Measurements from ENCODE around the gene PNKP. TPM values are rescaled to one million over a fixed set of nuclear protein-coding genes. Genes with fewer than 3 reads are reported as not detected.
A peak's percentile ranks its signal among the peaks of the same experiment; 100 is the strongest.

The PNKP gene
- polyA plus RNA-seq, 2 donors, result 27.5 to 65.1 TPM

DNA sequence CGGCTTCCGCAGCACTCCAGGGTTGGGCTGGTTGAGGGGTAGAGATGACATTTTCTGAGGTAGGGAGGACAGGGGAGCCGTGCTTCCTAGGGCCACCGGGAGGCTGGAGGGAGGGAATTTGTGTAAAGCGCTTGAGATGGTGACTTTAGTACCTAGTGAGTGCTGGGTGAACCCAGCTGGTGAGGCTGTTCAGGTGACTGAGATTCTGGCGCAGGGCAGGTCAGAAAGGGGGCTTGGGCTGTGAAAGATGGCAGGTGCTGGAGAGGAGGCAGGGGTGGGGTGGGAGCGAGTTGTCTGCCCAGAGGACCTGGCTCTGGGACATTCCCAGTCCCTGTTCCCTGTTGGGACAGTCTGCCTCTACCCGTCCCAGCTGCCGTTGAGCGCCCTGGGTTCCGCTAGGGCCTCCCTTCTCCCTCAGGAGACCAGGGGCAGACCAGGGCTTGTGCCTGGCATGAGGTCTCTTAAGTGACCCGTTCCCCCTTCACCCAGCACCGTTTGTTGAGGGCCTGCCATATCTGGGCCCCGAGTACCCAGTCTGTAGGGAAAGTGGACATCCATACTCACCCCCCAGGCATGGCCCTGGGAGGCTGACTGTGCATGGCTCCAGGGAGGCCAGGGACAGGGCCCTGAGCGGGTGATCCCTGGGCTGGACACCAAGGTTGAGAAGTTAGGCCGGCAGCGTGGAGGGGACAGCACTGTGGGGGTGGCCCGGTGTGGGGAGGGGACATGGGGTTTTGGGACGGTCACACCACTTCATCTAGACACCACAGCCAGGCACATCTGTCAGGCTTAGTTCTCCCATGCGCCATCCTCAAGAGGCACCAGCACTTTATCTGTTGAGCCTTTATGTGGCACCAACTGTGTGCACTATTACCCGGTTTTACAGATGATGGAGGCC is 11.5 kb downstream of the PNKP start:
- H3K4me1 ChIP-seq (ENCODE audit: control insufficient read depth in 2 of 2, insufficient read depth in 2 of 2, low read length in 1 of 2), result peaks cover 0 to 17% of the 10 kb centered on the region in 2 donors
- peaks cover 8 to 45% of the 10 kb centered on the region in 2 donors for H3K36me3 ChIP-seq (ENCODE audit: control insufficient read depth in 2 of 2, insufficient read depth in 2 of 2, low read length in 1 of 2)
- no peak overlapping the region for H3K27ac ChIP-seq (ENCODE audit: low read depth in 2 of 2, low read length in 1 of 2)
- 80 to 82% methylated on average over 21 of the region's 21 CpGs for WGBS, 2 donors
- no peak overlapping the region for H3K4me3 ChIP-seq (ENCODE audit: low read depth in 1 of 2, low read length in 2 of 2)
- H3K27me3 ChIP-seq (ENCODE audit: control insufficient read depth in 1 of 2, insufficient read depth in 2 of 2, low read length in 2 of 2), result no peaks in the 10 kb centered on the region
- no peaks in the 10 kb centered on the region for H3K9me3 ChIP-seq (ENCODE audit: control insufficient read depth in 2 of 2, insufficient read depth in 1 of 2, low read depth in 1 of 2, low read length in 1 of 2)

DNA sequence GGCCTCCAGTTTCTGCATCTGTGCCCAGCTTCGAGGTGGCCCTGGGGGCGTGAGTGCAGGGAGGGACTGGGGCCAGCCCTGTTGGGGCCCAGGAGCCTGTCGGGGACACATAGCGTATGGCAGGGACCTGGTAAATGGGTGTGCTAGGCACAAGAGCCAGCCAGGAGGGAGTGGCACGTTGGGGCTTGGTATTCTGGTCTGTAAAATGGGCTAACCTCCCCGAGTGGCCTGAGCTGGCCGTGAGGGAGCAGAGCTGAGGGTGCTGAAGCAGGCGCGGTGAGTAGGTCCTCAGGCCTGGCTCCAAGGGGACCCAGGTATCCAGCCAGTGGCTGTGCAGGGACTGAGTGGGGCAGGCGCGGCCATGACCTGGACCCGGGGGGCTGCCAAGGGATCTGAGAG is 12.1 kb downstream of the PNKP start:
- H3K36me3 ChIP-seq (ENCODE audit: control insufficient read depth in 2 of 2, insufficient read depth in 2 of 2, low read length in 1 of 2), result peaks cover 2 to 39% of the 10 kb centered on the region in 2 donors
- no peak overlapping the region for H3K27ac ChIP-seq (ENCODE audit: low read depth in 2 of 2, low read length in 1 of 2)
- 76 to 83% methylated on average over 12 of the region's 12 CpGs for WGBS, 2 donors

DNA sequence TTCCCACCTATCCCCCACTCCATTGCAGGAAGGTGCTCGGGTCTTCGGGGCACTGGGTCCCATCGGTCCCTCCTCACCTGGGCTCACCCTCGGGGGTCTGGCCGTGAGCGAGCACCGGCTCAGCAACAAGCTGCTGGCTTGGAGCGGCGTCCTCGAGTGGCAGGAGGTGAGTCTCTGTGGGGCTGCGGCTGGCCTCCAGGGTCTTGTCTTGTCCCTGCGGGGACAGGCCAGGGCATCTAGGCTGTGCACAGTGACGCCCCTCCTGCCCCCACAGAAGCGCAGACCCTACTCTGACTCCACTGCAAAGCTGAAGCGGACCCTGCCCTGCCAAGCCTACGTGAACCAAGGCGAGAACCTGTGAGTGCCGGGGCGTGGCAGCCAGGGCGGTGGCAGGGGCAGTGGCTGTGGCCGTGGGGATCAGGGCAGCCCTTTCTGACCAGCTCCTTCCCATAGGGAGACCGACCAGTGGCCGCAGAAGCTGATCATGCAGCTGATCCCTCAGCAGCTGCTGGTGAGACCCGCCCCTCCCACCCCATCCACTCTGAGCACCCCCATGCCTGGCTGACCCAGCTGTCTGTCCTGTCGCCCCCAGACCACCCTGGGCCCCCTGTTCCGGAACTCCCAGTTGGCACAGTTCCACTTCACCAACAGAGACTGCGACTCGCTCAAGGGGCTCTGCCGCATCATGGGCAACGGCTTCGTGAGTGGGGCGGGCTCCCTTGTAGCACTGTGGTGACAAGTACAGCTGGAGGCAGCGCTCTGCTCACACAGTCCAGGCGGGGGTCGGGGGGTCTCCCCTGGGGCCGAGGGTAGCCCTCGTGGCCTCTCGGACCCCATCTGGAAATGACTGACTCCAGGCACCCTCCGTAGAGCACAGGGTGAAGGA is 12.8 kb downstream of the PNKP start:
- Histone ChIP-seq H3K4me1 (ENCODE audit: control insufficient read depth in 2 of 2, insufficient read depth in 2 of 2, low read length in 1 of 2) (peaks cover 0 to 15% of the 10 kb centered on the region in 2 donors), H3K27ac (ENCODE audit: low read depth in 2 of 2, low read length in 1 of 2) (no peak overlapping the region)

More for the DNA sequence above, 12.1 kb downstream of the PNKP start:
- no peaks in the 10 kb centered on the region for H3K9me3 ChIP-seq (ENCODE audit: control insufficient read depth in 2 of 2, insufficient read depth in 1 of 2, low read depth in 1 of 2, low read length in 1 of 2)
- H3K4me1 ChIP-seq (ENCODE audit: control insufficient read depth in 2 of 2, insufficient read depth in 2 of 2, low read length in 1 of 2), result peaks cover 0 to 15% of the 10 kb centered on the region in 2 donors
- H3K27me3 ChIP-seq (ENCODE audit: control insufficient read depth in 1 of 2, insufficient read depth in 2 of 2, low read length in 2 of 2), result no peaks in the 10 kb centered on the region
- no peak overlapping the region for H3K4me3 ChIP-seq (ENCODE audit: low read depth in 1 of 2, low read length in 2 of 2)

DNA sequence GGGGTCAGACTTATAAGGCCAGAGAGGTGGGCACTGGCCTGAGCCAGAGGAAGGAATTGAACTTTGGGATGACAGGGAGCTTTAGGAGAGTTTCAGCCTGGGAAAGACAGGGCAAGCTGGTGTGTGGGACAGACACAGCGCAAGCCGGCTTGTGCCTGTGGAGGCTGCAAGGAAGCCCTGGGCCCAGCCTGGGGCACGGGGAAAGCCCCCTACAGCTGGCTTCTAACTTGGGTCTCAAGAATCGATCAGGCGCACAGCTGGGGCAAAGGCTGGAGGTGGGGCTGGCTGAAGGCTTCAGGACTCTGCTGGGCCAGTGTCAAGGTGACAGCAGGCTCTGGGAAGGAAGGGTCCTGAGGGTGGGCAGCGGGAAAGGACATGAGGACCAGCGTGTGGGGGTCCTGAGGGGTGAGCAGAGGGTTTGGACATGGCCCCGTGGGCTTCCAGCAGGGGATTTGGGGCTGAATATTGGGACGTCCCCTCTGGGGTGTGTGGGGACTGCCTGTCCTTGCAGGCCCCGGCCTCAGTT is 13.5 kb downstream of the PNKP start:
- Histone ChIP-seq H3K4me3 (ENCODE audit: low read depth in 1 of 2, low read length in 2 of 2) (no peak overlapping the region), H3K27me3 (ENCODE audit: control insufficient read depth in 1 of 2, insufficient read depth in 2 of 2, low read length in 2 of 2) (no peaks in the 10 kb centered on the region), H3K9me3 (ENCODE audit: control insufficient read depth in 2 of 2, insufficient read depth in 1 of 2, low read depth in 1 of 2, low read length in 1 of 2) (no peaks in the 10 kb centered on the region), H3K36me3 (ENCODE audit: control insufficient read depth in 2 of 2, insufficient read depth in 2 of 2, low read length in 1 of 2) (peaks cover 0 to 32% of the 10 kb centered on the region in 2 donors), H3K27ac (ENCODE audit: low read depth in 2 of 2, low read length in 1 of 2) (no peak overlapping the region), H3K4me1 (ENCODE audit: control insufficient read depth in 2 of 2, insufficient read depth in 2 of 2, low read length in 1 of 2) (peaks cover 0 to 15% of the 10 kb centered on the region in 2 donors)
- 81 to 88% methylated on average over 10 of the region's 10 CpGs for WGBS, 2 donors

More for the DNA sequence above, 12.8 kb downstream of the PNKP start:
- 83 to 86% methylated on average over 38 to 39 of the region's 39 CpGs for WGBS, 2 donors
- H3K9me3 ChIP-seq (ENCODE audit: control insufficient read depth in 2 of 2, insufficient read depth in 1 of 2, low read depth in 1 of 2, low read length in 1 of 2), result no peaks in the 10 kb centered on the region
- H3K36me3 ChIP-seq (ENCODE audit: control insufficient read depth in 2 of 2, insufficient read depth in 2 of 2, low read length in 1 of 2), result peaks cover 0 to 33% of the 10 kb centered on the region in 2 donors
- H3K27me3 ChIP-seq (ENCODE audit: control insufficient read depth in 1 of 2, insufficient read depth in 2 of 2, low read length in 2 of 2), result no peaks in the 10 kb centered on the region
- no peak overlapping the region for H3K4me3 ChIP-seq (ENCODE audit: low read depth in 1 of 2, low read length in 2 of 2)

DNA sequence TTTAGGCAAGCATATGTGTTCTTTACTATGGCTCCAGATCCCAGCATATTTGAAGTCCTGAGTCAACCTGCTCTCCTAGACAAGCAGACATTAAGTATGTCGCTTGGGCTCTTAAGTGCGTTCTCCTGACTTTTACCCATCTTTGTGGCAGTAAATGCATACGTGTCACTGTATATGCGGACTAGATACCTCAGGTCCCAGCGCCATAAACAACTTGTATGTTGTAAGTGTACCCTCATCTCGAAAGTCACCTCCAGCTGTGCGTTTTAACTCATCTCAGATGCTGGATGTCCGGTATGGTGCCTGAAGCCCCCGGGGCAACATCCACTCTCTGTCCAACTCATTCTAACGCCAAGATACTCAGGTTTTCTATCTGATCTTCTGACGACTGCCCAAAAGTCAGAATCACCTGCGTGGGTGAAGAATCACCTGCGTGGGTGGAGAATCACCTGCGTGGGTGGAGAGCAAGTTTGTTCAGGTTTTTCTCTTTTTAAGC is 14.7 kb downstream of the PNKP start:
- 52 to 57% methylated on average over 14 of the region's 14 CpGs for WGBS, 2 donors
- no peak overlapping the region for H3K27ac ChIP-seq (ENCODE audit: low read depth in 2 of 2, low read length in 1 of 2)
- H3K4me1 ChIP-seq (ENCODE audit: control insufficient read depth in 2 of 2, insufficient read depth in 2 of 2, low read length in 1 of 2), result peaks cover 0 to 15% of the 10 kb centered on the region in 2 donors

DNA sequence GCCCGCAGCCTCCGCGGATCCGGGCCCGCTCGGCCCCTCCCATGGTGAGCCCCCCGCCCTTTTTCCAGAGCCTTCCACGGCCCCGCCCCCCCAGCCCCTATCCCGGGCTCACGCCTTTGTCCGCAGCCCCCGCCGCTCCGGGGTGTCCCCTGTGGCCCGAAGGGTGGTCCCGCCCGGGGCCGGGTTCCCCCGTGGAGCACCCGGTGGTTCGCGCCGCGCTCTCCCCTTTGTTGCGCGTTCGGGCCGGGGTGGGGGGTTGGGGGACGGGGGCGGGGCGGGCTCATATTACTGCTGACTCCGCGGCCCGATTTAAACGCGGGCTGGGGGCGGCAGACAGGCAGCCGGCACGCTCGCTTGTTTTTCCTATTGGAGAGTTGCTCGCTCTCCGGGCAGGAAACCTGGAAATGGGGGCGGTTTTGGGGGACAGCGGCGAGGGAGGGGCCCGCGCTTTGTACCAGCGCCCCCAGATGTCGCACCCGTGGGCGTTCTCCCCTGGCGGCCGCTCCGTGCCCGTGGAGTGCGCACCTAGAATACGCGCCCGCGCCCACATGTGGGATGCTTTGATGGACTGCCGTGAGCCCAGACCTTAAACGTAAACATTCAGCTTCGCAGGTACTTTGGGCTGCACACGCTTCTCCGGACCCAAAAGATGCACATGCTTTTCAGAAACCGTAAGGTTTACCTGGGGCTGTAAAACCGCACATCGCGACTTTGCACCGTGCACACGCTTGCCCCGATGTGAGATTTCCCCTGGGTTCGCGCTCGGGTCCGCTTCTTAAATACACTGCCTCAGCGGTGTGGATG is 15.7 kb downstream of the PNKP start:
- WGBS, 2 donors, result 1 to 2% methylated on average over 61 to 78 of the region's 78 CpGs
- Histone ChIP-seq H3K36me3 (ENCODE audit: control insufficient read depth in 2 of 2, insufficient read depth in 2 of 2, low read length in 1 of 2) (peaks cover 0 to 18% of the 10 kb centered on the region in 2 donors), H3K27ac (ENCODE audit: low read depth in 2 of 2, low read length in 1 of 2) (peak overlapping the region; percentile 98 to 100), H3K4me1 (ENCODE audit: control insufficient read depth in 2 of 2, insufficient read depth in 2 of 2, low read length in 1 of 2) (peaks cover 0 to 15% of the 10 kb centered on the region in 2 donors), H3K4me3 (ENCODE audit: low read depth in 1 of 2, low read length in 2 of 2) (peak overlapping the region; percentile 81 to 93), H3K9me3 (ENCODE audit: control insufficient read depth in 2 of 2, insufficient read depth in 1 of 2, low read depth in 1 of 2, low read length in 1 of 2) (no peaks in the 10 kb centered on the region), H3K27me3 (ENCODE audit: control insufficient read depth in 1 of 2, insufficient read depth in 2 of 2, low read length in 2 of 2) (no peaks in the 10 kb centered on the region)

More for the DNA sequence above, 14.7 kb downstream of the PNKP start:
- no peaks in the 10 kb centered on the region for H3K9me3 ChIP-seq (ENCODE audit: control insufficient read depth in 2 of 2, insufficient read depth in 1 of 2, low read depth in 1 of 2, low read length in 1 of 2)
- no peaks in the 10 kb centered on the region for H3K27me3 ChIP-seq (ENCODE audit: control insufficient read depth in 1 of 2, insufficient read depth in 2 of 2, low read length in 2 of 2)
- peaks cover 0 to 20% of the 10 kb centered on the region in 2 donors for H3K36me3 ChIP-seq (ENCODE audit: control insufficient read depth in 2 of 2, insufficient read depth in 2 of 2, low read length in 1 of 2)
- H3K4me3 ChIP-seq (ENCODE audit: low read depth in 1 of 2, low read length in 2 of 2), result peak overlapping the region; percentile 81 to 93

DNA sequence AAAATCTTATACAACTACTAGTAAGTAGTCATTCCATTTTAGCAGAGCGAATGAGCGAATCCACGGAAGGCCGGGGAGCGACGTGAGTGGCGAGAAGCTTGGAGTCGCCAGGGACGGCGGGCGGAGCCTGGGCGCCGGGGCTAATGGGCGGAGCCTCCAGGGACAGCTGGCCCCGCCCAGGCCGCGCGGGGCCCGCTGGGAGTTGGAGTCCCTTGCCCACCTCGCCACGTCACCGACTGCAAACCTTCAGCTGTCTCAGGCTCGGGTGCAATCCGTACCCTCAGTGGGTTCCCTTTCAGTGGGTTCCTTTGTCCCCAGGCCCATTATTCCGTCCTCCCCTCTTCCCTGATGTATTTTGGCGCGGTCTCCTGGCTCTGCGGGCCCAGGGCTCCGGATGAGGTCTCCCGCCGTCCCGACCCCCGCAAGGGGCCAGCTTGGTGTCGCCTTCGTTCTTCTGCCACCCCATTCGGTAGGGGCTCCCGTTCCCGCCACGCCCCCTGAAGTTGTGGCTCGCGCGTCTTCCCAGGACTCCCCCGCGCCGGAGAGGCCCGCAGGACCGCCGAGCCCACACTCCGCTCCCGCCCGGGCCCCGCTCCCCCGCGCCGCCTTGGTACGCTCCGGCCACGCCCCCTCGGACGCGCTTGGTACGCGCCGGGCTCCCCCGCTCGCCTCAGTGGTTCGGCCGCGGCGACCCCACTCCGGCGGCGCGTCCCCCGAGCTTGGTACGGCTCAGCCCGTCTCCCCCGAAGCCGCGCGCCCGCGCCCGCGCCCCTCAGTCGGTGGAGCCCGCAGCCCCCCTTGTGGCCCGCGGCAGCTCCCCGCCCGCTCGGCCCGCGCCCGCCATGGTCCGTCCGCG is 16.7 kb downstream of the PNKP start, which contains the start of gene PTOV1:
Gene PTOV1 (plus strand): TSS at position 673 of the 856 bp plus-strand sequence.
- peak within 1 kb of the TSS; percentile 98 to 100 for H3K27ac ChIP-seq (ENCODE audit: low read depth in 2 of 2, low read length in 1 of 2)
- H3K4me1 ChIP-seq (ENCODE audit: control insufficient read depth in 2 of 2, insufficient read depth in 2 of 2, low read length in 1 of 2), result peaks cover 0 to 15% of the 10 kb centered on the region in 2 donors
- peak within 1 kb of the TSS; percentile 81 to 93 for H3K4me3 ChIP-seq (ENCODE audit: low read depth in 1 of 2, low read length in 2 of 2)
- WGBS, 2 donors, result 0 to 1% methylated on average over 73 to 98 of the region's 98 CpGs
- H3K27me3 ChIP-seq (ENCODE audit: control insufficient read depth in 1 of 2, insufficient read depth in 2 of 2, low read length in 2 of 2), result no peaks in the 10 kb centered on the region
- H3K9me3 ChIP-seq (ENCODE audit: control insufficient read depth in 2 of 2, insufficient read depth in 1 of 2, low read depth in 1 of 2, low read length in 1 of 2), result no peaks in the 10 kb centered on the region
- H3K36me3 ChIP-seq (ENCODE audit: control insufficient read depth in 2 of 2, insufficient read depth in 2 of 2, low read length in 1 of 2), result peaks cover 0 to 13% of the 10 kb centered on the region in 2 donors

DNA sequence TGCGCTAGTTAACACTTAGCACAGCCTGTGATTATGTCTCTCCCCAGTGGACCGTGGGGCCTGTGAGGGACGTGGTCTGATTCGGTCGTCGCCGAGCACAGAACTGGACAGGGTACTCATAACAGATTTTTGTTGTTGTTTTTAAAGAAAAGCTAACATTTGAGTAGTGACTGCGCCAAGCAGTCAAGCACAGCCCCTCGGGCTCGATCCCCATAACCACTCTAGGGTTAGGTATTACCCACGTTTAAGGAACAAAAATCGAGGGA is 17.2 kb downstream of the PNKP start:
- 53 to 64% methylated on average over 12 of the region's 12 CpGs for WGBS, 2 donors
- H3K9me3 ChIP-seq (ENCODE audit: control insufficient read depth in 2 of 2, insufficient read depth in 1 of 2, low read depth in 1 of 2, low read length in 1 of 2), result no peaks in the 10 kb centered on the region
- H3K27ac ChIP-seq (ENCODE audit: low read depth in 2 of 2, low read length in 1 of 2), result peak overlapping the region; percentile 36 to 98
- H3K4me3 ChIP-seq (ENCODE audit: low read depth in 1 of 2, low read length in 2 of 2), result peak overlapping the region; percentile 81 to 93
- peaks cover 0 to 15% of the 10 kb centered on the region in 2 donors for H3K4me1 ChIP-seq (ENCODE audit: control insufficient read depth in 2 of 2, insufficient read depth in 2 of 2, low read length in 1 of 2)
- H3K27me3 ChIP-seq (ENCODE audit: control insufficient read depth in 1 of 2, insufficient read depth in 2 of 2, low read length in 2 of 2), result no peaks in the 10 kb centered on the region
- peaks cover 0 to 9% of the 10 kb centered on the region in 2 donors for H3K36me3 ChIP-seq (ENCODE audit: control insufficient read depth in 2 of 2, insufficient read depth in 2 of 2, low read length in 1 of 2)
